SK-N-MC (cell line): ENCODE measurements around the gene CDH23.

ENCODE experiments used
- DNase-seq: peaks from one replicate; pipeline ENCODE4 v3.0.0-alpha.2; 2011; ENCODE audit warnings: low read depth, low spot score
- H3K27ac ChIP-seq: fragments of 200-600 bp; sonication (generic); 2 replicates; pipeline ENCODE4 v1.5.1; 2016; ENCODE audit warnings: mixed run types
- H3K36me3 ChIP-seq: fragments of 200-600 bp; sonication (generic); 2 replicates; pipeline ENCODE4 v1.6.1; 2017; ENCODE audit warnings: antibody characterized with exemption, low read length, mixed read lengths; ENCODE audit not compliant: insufficient read depth
- H3K4me3 ChIP-seq: fragments of 200-600 bp; sonication (generic); 2 replicates; pipeline ENCODE4 v1.5.1; 2016
- H3K9ac ChIP-seq: fragments of 200-600 bp; sonication (generic); 2 replicates; pipeline ENCODE4 v1.8.0; 2017; ENCODE audit warnings: mixed run types, mixed read lengths; ENCODE audit not compliant: insufficient read length
- H3K9me3 ChIP-seq: fragments of 200-600 bp; sonication (generic); 2 replicates; pipeline ENCODE4 v1.6.1; 2017; ENCODE audit warnings: low read depth, mild to moderate bottlenecking, antibody characterized with exemption, low read length, moderate library complexity, mixed read lengths
- EZH2 ChIP-seq: fragments of 200-600 bp; sonication (generic); IDR thresholded peaks from one replicate; pipeline ENCODE4 v1.6.1; 2017; ENCODE audit warnings: antibody characterized with exemption
- FOXP2 ChIP-seq: optimal IDR thresholded peaks from 2 replicates; pipeline ENCODE3; 2011; ENCODE audit warnings: mild to moderate bottlenecking, moderate library complexity; ENCODE audit not compliant: insufficient read depth; ENCODE audit errors: extremely low read length, control extremely low read depth
- POLR2AphosphoS5 ChIP-seq: IDR thresholded peaks from 2 replicates; pipeline ENCODE4 v1.6.1; 2012; ENCODE audit warnings: mild to moderate bottlenecking, low read depth, low read length, borderline replicate concordance

Gene CDH23

DNA sequence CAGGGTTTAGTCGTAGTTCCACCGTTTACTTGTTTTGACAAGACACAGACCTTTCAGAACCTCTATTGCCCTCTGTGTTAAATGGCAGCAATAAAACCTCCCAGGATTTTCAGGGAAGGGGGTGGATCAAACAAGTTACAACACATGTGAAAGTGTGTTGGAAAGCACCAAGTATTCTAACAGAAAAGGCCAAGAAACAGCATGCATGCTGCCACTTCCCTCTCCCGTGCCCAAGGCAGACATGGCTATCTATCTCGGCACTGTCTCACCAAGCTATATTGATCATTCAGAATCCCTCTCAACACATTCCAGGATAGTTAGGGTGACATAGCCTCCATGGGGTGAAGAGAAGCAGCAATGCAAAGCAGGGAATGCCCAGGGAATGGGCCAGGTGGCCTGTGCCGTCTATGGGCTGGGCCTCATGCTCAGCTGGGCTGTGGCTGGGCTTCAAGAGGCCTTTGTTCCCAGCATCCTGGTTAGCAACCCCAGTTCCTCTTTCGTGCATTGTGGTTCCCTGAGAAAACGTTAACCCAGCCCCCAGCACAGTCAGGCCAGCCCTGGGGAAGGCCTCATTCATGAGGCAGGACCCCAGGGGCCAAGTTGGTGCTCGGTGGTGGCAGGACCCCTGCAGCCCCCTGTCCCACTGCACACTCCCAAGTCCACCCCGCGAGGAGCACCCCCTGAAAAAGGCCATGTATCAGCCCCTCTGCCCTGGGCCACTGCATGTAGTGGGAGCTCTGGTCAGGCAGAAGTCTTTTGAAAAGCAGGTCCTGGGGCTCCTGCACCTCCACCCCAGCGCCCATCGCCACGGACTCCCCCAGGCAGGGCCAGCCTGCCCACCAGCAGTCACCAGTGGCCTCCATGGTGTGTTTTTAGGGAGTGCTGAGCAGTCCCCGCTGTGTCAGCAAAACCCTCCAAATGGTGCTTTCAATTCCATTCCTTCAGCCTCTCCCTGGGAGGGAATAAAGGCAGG is 351.1 kb downstream of the CDH23 start:
- Histone ChIP-seq H3K9ac (no peak overlapping the region), H3K4me3 (no peak overlapping the region)
- DNase-seq = no peak

GRCh38 chr10:71748671-71749191 is 352.0 kb downstream of the CDH23 start:
- TF ChIP-seq POLR2AphosphoS5 (no peak), EZH2 (no peak), FOXP2 (no peak)
- H3K9me3 ChIP-seq = no peaks in the 10 kb centered on the region
- H3K36me3 ChIP-seq = no peaks in the 10 kb centered on the region
- DNase-seq = no peak
- no peak overlapping the region for H3K9ac ChIP-seq
- no peak overlapping the region for H3K4me3 ChIP-seq
- H3K27ac ChIP-seq = no peak overlapping the region

More for the DNA sequence above, 351.1 kb downstream of the CDH23 start:
- no peaks in the 10 kb centered on the region for H3K9me3 ChIP-seq
- H3K36me3 ChIP-seq = no peaks in the 10 kb centered on the region
- no peak overlapping the region for H3K27ac ChIP-seq
- TF ChIP-seq FOXP2 (no peak), POLR2AphosphoS5 (no peak), EZH2 (no peak)

DNA sequence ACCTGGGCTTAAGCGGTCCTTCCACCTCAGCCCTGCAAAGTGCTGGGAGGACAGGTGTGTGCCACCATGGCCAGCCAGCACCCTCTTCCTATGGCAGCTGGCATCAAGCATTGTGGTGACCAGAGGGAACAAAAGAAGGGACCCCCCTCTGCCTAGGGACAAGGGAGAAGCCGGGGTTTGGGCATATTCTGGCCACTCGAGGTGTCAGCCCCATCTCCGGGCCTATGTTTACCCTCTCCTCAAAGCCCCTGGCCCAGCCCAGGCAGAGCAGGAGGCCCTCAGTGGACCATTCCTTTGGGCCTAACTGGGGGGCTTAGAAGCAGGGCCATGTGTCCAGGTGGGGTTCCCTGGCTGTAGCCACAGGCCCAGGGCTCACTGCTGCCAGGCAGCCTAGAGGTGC is 352.7 kb downstream of the CDH23 start:
- no peak for DNase-seq
- no peak overlapping the region for H3K4me3 ChIP-seq
- H3K9ac ChIP-seq = no peak overlapping the region
- H3K27ac ChIP-seq = no peak overlapping the region
- no peaks in the 10 kb centered on the region for H3K9me3 ChIP-seq
- TF ChIP-seq POLR2AphosphoS5 (no peak), FOXP2 (no peak), EZH2 (no peak)
- no peaks in the 10 kb centered on the region for H3K36me3 ChIP-seq

GRCh38 chr10:71750124-71750841 is 353.6 kb downstream of the CDH23 start:
- Histone ChIP-seq H3K36me3 (no peaks in the 10 kb centered on the region), H3K9me3 (no peaks in the 10 kb centered on the region), H3K9ac (no peak overlapping the region), H3K4me3 (no peak overlapping the region), H3K27ac (no peak overlapping the region)
- DNase-seq = no peak
- no peak for TF ChIP-seq EZH2
- no peak for TF ChIP-seq POLR2AphosphoS5
- TF ChIP-seq FOXP2 = no peak

DNA sequence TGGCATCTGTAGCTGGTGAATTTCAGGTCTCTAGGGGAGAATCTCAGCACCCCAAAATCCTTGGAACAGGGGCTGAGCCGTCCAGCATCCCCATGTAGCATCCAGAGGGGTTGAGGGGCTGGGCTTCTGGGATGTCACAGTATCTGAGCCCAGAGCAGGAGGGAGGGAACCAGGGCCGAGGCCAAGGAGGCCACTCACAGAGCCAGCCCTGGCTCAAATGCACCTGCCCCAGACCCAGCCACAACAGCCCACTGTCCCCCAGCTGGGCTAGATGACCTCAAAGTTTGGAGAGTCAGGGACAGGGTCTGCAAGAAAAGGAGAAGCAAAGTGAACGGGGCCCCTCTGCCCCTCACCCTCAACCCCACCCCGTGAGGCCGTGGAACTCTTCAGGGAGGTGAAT is 354.3 kb downstream of the CDH23 start:
- Histone ChIP-seq H3K9me3 (no peaks in the 10 kb centered on the region), H3K27ac (no peak overlapping the region), H3K9ac (no peak overlapping the region), H3K36me3 (no peaks in the 10 kb centered on the region), H3K4me3 (no peak overlapping the region)
- no peak for DNase-seq
- TF ChIP-seq POLR2AphosphoS5 (no peak), EZH2 (no peak), FOXP2 (no peak)

DNA sequence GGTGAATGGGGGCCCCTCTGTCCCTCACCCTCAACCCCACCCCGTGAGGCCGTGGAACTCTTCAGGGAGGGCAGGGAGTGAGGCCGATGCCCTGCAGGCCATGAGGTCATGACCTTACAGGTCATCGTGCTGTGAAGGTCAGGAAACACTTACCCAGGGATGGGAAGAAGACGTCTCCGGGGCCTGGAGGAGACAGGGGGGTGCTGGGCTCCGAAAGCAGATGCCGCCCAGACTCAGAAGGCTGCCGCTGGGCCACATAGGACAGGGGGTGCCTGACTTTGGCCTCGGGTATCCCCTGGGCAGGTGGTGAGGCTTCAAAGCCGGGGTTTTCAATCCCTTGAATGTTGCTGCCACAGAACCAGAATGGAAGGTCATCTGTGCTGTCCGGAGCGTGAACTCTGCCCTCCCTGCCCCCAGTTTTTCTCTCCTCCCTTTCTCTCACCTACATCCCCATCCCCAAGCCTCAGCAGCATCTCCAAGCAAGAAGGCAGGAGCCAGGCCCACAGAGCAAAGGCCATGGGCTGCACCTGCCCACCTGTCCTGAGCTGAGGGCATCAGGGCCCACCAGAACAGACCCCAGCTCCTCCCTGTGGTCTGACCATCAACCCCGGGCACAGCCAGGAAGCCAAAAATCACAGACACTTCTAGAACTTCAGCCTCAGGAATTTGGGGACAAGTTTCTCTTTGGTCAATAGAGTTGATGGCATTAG is 354.9 kb downstream of the CDH23 start:
- no peaks in the 10 kb centered on the region for H3K9me3 ChIP-seq
- TF ChIP-seq EZH2 (no peak), POLR2AphosphoS5 (no peak), FOXP2 (no peak)
- H3K27ac ChIP-seq = no peak overlapping the region
- no peak for DNase-seq
- no peak overlapping the region for H3K4me3 ChIP-seq
- no peak overlapping the region for H3K9ac ChIP-seq
- no peaks in the 10 kb centered on the region for H3K36me3 ChIP-seq

GRCh38 chr10:71752391-71753090 is 355.8 kb downstream of the CDH23 start:
- no peaks in the 10 kb centered on the region for H3K9me3 ChIP-seq
- TF ChIP-seq EZH2 (no peak), POLR2AphosphoS5 (no peak), FOXP2 (no peak)
- no peak overlapping the region for H3K4me3 ChIP-seq
- H3K36me3 ChIP-seq = no peaks in the 10 kb centered on the region
- H3K27ac ChIP-seq = no peak overlapping the region
- H3K9ac ChIP-seq = no peak overlapping the region
- DNase-seq = no peak
